Fibroblast of lung (primary cell): Measurements from ENCODE around the gene ITPK1. TPM values are rescaled to one million over a fixed set of nuclear protein-coding genes. Genes with fewer than 3 reads are reported as not detected.

Source experiments
- DNase-seq, 2 donors: peaks; one replicate each; pipeline versions ENCODE4 v3.0.0 to v3.0.0-alpha.2; 2010; ENCODE audit warnings: low read depth in 2 of 2
- H2AFZ ChIP-seq: 2 replicates; pipeline ENCODE4 v1.5.1; 2012; ENCODE audit warnings: low read length, control low read depth, inconsistent platforms
- H3K27ac ChIP-seq: 2 replicates; pipeline ENCODE4 v1.5.1; 2011; ENCODE audit warnings: low read length, control low read depth; ENCODE audit not compliant: insufficient read depth
- H3K27me3 ChIP-seq: 2 replicates; pipeline ENCODE4 v1.5.1; 2011; ENCODE audit warnings: mild to moderate bottlenecking, low read length; ENCODE audit not compliant: control insufficient read depth, insufficient read depth
- H3K36me3 ChIP-seq: 2 replicates; pipeline ENCODE4 v1.5.1; 2011; ENCODE audit warnings: low read length; ENCODE audit not compliant: control insufficient read depth, insufficient read depth
- H3K4me1 ChIP-seq: 2 replicates; pipeline ENCODE4 v1.5.1; 2011; ENCODE audit warnings: low read length; ENCODE audit not compliant: control insufficient read depth, insufficient read depth; ENCODE audit errors: extremely low read depth
- H3K4me2 ChIP-seq: 2 replicates; pipeline ENCODE4 v1.5.1; 2011; ENCODE audit warnings: low read length, control low read depth; ENCODE audit not compliant: insufficient read depth; ENCODE audit errors: extremely low read depth
- H3K4me3 ChIP-seq, 4 experiments: fragments of 200-600 bp in 1 of 4; sonication (generic) in 1 of 4; replicated peaks in 1 of 4; 2 replicates each; pipeline ENCODE4 v1.5.1; 2011 to 2016; ENCODE audit warnings: low read length in 4 of 4, low read depth in 3 of 4, mild to moderate bottlenecking in 3 of 4, control low read depth in 2 of 4, inconsistent platforms in 1 of 4, mixed read lengths in 1 of 4; ENCODE audit not compliant: insufficient read depth in 1 of 4; ENCODE audit errors: control extremely low read depth in 1 of 4
- H3K79me2 ChIP-seq: 2 replicates; pipeline ENCODE4 v1.5.1; 2012; ENCODE audit warnings: mild to moderate bottlenecking, low read length, inconsistent platforms; ENCODE audit not compliant: control insufficient read depth, insufficient read depth
- H3K9ac ChIP-seq: 2 replicates; pipeline ENCODE4 v1.5.1; 2011; ENCODE audit warnings: mild to moderate bottlenecking, low read length, control low read depth; ENCODE audit not compliant: insufficient read depth
- H3K9me3 ChIP-seq: 2 replicates; pipeline ENCODE4 v1.5.1; 2012; ENCODE audit warnings: low read depth, low read length; ENCODE audit not compliant: control insufficient read depth, insufficient read depth
- H4K20me1 ChIP-seq: 2 replicates; pipeline ENCODE4 v1.5.1; 2011; ENCODE audit warnings: low read length; ENCODE audit not compliant: control insufficient read depth, insufficient read depth; ENCODE audit errors: extremely low read depth
- EZH2 ChIP-seq: IDR thresholded peaks from 2 replicates; pipeline ENCODE4 v1.5.1; 2012; ENCODE audit warnings: low read length, control low read depth, mild to moderate bottlenecking; ENCODE audit errors: missing control alignments
- polyA plus RNA-seq, 2 donors: library from polyadenylated mRNA; depleted of rRNA in 1 of 2; stranded (reverse) in 1 of 2; unstranded in 1 of 2; fragments of >200 nt; gene quantifications; 2 replicates each; pipeline ENCODE4 v1.2.1, GENCODE V29; 2011 to 2012; ENCODE audit warnings: missing spikeins in 1 of 2
- total RNA-seq: library from RNA; depleted of rRNA; stranded (reverse); fragments of >200 nt; gene quantifications from 2 replicates; pipeline ENCODE4 v1.2.1, GENCODE V29; 2014
- TF ChIP-seq, protein P1 (sequence below), 2 donors: IDR thresholded peaks in 1 of 2; conservative IDR thresholded peaks in 1 of 2; 1 replicate in 1 of 2; 2 replicates in 1 of 2; pipeline ENCODE4 v1.5.1; 2011 to 2012; ENCODE audit warnings: low read length in 2 of 2, control low read depth in 1 of 2, inconsistent platforms in 1 of 2, low read depth in 1 of 2, mild to moderate bottlenecking in 1 of 2

ITPK1 gene
- total and polyA plus RNA-seq, 2 donors (not counting 1 experiment from before 2014, with no cell fraction given) = 9.2 to 23.1 TPM

GRCh38 chr14:93096691-93097322, 18.9 kb downstream of the ITPK1 start:
- Histone ChIP-seq H3K9me3 (no peaks in the 10 kb centered on the region), H3K4me3 (no peak overlapping the region), H4K20me1 (no peaks in the 10 kb centered on the region), H3K27ac (no peak overlapping the region), H3K27me3 (no peaks in the 10 kb centered on the region), H3K79me2 (no peaks in the 10 kb centered on the region), H3K4me2 (no peak overlapping the region), H2AFZ (no peak overlapping the region), H3K4me1 (no peaks in the 10 kb centered on the region), H3K36me3 (no peaks in the 10 kb centered on the region), H3K9ac (no peak overlapping the region)
- DNase-seq = no peak
- no peak for TF ChIP-seq EZH2
- TF ChIP-seq, protein P1, sequence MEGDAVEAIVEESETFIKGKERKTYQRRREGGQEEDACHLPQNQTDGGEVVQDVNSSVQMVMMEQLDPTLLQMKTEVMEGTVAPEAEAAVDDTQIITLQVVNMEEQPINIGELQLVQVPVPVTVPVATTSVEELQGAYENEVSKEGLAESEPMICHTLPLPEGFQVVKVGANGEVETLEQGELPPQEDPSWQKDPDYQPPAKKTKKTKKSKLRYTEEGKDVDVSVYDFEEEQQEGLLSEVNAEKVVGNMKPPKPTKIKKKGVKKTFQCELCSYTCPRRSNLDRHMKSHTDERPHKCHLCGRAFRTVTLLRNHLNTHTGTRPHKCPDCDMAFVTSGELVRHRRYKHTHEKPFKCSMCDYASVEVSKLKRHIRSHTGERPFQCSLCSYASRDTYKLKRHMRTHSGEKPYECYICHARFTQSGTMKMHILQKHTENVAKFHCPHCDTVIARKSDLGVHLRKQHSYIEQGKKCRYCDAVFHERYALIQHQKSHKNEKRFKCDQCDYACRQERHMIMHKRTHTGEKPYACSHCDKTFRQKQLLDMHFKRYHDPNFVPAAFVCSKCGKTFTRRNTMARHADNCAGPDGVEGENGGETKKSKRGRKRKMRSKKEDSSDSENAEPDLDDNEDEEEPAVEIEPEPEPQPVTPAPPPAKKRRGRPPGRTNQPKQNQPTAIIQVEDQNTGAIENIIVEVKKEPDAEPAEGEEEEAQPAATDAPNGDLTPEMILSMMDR (conservative IDR thresholded peaks at IDR 0.05 in 1 of 2, IDR thresholded peaks at IDR 0.05 in 1 of 2; ENCODE audit: low read depth in 1 of 2, low read length in 2 of 2) = no peak

GRCh38 chr14:93095742-93096510, 19.8 kb downstream of the ITPK1 start:
- Histone ChIP-seq H3K9me3 (no peaks in the 10 kb centered on the region), H3K9ac (no peak overlapping the region), H4K20me1 (no peaks in the 10 kb centered on the region), H3K27ac (no peak overlapping the region), H2AFZ (no peak overlapping the region), H3K27me3 (no peaks in the 10 kb centered on the region), H3K4me1 (no peaks in the 10 kb centered on the region), H3K79me2 (no peaks in the 10 kb centered on the region), H3K36me3 (no peaks in the 10 kb centered on the region), H3K4me3 (no peak overlapping the region), H3K4me2 (no peak overlapping the region)
- no peak for DNase-seq
- TF ChIP-seq, protein P1 (conservative IDR thresholded peaks at IDR 0.05 in 1 of 2, IDR thresholded peaks at IDR 0.05 in 1 of 2; ENCODE audit: low read depth in 1 of 2, low read length in 2 of 2) = no peak
- TF ChIP-seq EZH2 = no peak

GRCh38 chr14:93094121-93094918, 21.4 kb downstream of the ITPK1 start:
- Histone ChIP-seq H4K20me1 (no peaks in the 10 kb centered on the region), H3K4me3 (no peak overlapping the region), H3K36me3 (no peaks in the 10 kb centered on the region), H3K4me2 (no peak overlapping the region), H3K27ac (no peak overlapping the region), H2AFZ (no peak overlapping the region), H3K9me3 (no peaks in the 10 kb centered on the region), H3K27me3 (no peaks in the 10 kb centered on the region), H3K79me2 (no peaks in the 10 kb centered on the region), H3K4me1 (no peaks in the 10 kb centered on the region), H3K9ac (no peak overlapping the region)
- DNase-seq = no peak
- TF ChIP-seq EZH2 = no peak
- TF ChIP-seq, protein P1 (conservative IDR thresholded peaks at IDR 0.05 in 1 of 2, IDR thresholded peaks at IDR 0.05 in 1 of 2; ENCODE audit: low read depth in 1 of 2, low read length in 2 of 2) = no peak
